DND-41 (cell line): ENCODE results near the gene TRIM45.

Source experiments
- ATAC-seq: fragments of 200-7000 bp; cut with Tn5 transposase; 3 replicates; pipeline ENCODE4 v1.9.1; 2021; ENCODE audit warnings: low read depth; ENCODE audit not compliant: insufficient read depth
- DNase-seq: peaks from one replicate; pipeline ENCODE4 v3.0.0-alpha.2; 2020
- H2AFZ ChIP-seq: 2 replicates; pipeline ENCODE4 v1.6.0; 2012; ENCODE audit warnings: low read depth, low read length
- H3K27ac ChIP-seq: 2 replicates; pipeline ENCODE4 v1.5.1; 2012; ENCODE audit warnings: low read length, inconsistent platforms
- H3K27me3 ChIP-seq: fragments of 200-600 bp; sonication (generic); 2 replicates; pipeline ENCODE4 v1.6.0; 2012; ENCODE audit warnings: low read length, mild to moderate bottlenecking, inconsistent platforms; ENCODE audit not compliant: insufficient read depth, poor library complexity
- H3K36me3 ChIP-seq: 2 replicates; pipeline ENCODE4 v1.5.1; 2012; ENCODE audit warnings: low read length, inconsistent platforms; ENCODE audit not compliant: insufficient read depth
- H3K4me1 ChIP-seq: 2 replicates; pipeline ENCODE4 v1.5.1; 2012; ENCODE audit warnings: mild to moderate bottlenecking, low read length; ENCODE audit not compliant: insufficient read depth
- H3K4me2 ChIP-seq: 2 replicates; pipeline ENCODE4 v1.6.0; 2012; ENCODE audit warnings: mild to moderate bottlenecking, moderate library complexity, low read length, inconsistent platforms; ENCODE audit not compliant: insufficient read depth
- H3K4me3 ChIP-seq, 2 experiments: fragments of 200-600 bp in 1 of 2; shearing (Covaris generic) in 1 of 2; 2 replicates each; pipeline ENCODE4 v1.5.1; 2012 to 2016; ENCODE audit warnings: inconsistent platforms in 2 of 2, low read length in 2 of 2, mild to moderate bottlenecking in 2 of 2, low read depth in 1 of 2, moderate library complexity in 1 of 2
- H3K79me2 ChIP-seq: 2 replicates; pipeline ENCODE4 v1.6.0; 2012; ENCODE audit warnings: low read length, inconsistent platforms; ENCODE audit not compliant: insufficient read depth
- H3K9ac ChIP-seq: 2 replicates; pipeline ENCODE4 v1.6.0; 2012; ENCODE audit warnings: low read depth, mild to moderate bottlenecking, inconsistent platforms, low read length, moderate library complexity
- H3K9me3 ChIP-seq: 2 replicates; pipeline ENCODE4 v1.5.1; 2012; ENCODE audit warnings: low read length, moderate library complexity, mild to moderate bottlenecking, inconsistent platforms; ENCODE audit not compliant: insufficient read depth, severe bottlenecking
- H4K20me1 ChIP-seq: 2 replicates; pipeline ENCODE4 v1.6.0; 2012; ENCODE audit warnings: low read length; ENCODE audit not compliant: insufficient read depth
- EZH2 ChIP-seq: IDR thresholded peaks from 3 replicates; pipeline ENCODE4 v1.6.1; 2012; ENCODE audit warnings: borderline replicate concordance, low read depth, mild to moderate bottlenecking, moderate library complexity, low read length, inconsistent platforms; ENCODE audit not compliant: severe bottlenecking
- TF ChIP-seq, protein P1 (sequence below): IDR thresholded peaks from 2 replicates; pipeline ENCODE4 v1.5.1; 2012; ENCODE audit warnings: borderline replicate concordance, low read length, moderate library complexity, mild to moderate bottlenecking; ENCODE audit not compliant: poor library complexity, severe bottlenecking; ENCODE audit errors: extremely low read depth

Gene TRIM45

DNA sequence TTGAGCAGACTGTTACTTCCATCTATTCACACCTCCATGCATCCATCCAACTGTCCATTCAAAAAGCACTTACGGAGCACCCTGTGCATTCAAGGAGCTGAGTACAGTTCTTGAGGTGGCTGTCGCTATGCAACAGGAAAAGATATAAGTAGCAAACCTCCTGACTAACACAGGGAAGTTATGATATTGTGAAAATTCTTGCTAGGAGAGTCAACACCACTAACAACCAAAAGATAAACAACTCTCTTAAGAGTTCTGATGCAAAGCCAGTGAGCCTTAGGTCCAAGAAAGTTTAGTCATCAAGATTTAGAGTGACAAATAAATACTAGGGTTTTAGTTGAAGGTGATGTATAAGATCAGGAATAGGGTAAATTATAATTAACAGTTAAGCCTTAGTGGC lies 44.5 kb upstream of the TRIM45 start:
- peaks cover 7% of the 10 kb centered on the region for H3K27me3 ChIP-seq
- no peak for ATAC-seq
- no peaks in the 10 kb centered on the region for H4K20me1 ChIP-seq
- H3K27ac ChIP-seq = no peak overlapping the region
- no peak for TF ChIP-seq EZH2
- TF ChIP-seq, protein P1, sequence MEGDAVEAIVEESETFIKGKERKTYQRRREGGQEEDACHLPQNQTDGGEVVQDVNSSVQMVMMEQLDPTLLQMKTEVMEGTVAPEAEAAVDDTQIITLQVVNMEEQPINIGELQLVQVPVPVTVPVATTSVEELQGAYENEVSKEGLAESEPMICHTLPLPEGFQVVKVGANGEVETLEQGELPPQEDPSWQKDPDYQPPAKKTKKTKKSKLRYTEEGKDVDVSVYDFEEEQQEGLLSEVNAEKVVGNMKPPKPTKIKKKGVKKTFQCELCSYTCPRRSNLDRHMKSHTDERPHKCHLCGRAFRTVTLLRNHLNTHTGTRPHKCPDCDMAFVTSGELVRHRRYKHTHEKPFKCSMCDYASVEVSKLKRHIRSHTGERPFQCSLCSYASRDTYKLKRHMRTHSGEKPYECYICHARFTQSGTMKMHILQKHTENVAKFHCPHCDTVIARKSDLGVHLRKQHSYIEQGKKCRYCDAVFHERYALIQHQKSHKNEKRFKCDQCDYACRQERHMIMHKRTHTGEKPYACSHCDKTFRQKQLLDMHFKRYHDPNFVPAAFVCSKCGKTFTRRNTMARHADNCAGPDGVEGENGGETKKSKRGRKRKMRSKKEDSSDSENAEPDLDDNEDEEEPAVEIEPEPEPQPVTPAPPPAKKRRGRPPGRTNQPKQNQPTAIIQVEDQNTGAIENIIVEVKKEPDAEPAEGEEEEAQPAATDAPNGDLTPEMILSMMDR = no peak
- H3K4me2 ChIP-seq = no peak overlapping the region
- no peak overlapping the region for H2AFZ ChIP-seq
- H3K79me2 ChIP-seq = no peaks in the 10 kb centered on the region
- no peaks in the 10 kb centered on the region for H3K36me3 ChIP-seq
- no peak for DNase-seq
- H3K4me1 ChIP-seq = no peaks in the 10 kb centered on the region
- no peak overlapping the region for H3K9ac ChIP-seq
- no peak overlapping the region for H3K4me3 ChIP-seq
- no peaks in the 10 kb centered on the region for H3K9me3 ChIP-seq

DNA sequence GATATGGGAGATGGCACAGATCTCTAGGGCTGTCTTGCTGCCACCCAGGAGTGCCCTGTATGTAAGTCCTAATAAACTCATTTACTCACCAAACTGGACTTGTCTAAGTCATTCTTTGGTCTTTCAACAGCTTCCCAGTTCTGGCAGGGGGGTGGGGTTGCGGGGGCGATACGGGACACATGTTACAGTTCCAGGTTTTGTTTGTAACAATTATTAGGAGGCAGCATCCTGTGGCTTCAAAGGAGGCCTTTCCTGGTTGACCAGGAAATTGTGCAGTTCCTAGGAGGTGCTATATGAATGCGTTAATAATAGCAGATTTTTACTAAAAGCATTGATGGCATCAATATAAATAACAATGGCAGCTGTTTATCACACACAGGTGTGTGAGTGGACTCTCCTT lies 42.7 kb upstream of the TRIM45 start:
- TF ChIP-seq EZH2 = no peak
- TF ChIP-seq, protein P1 = no peak
- Histone ChIP-seq H3K79me2 (no peaks in the 10 kb centered on the region), H3K4me2 (no peak overlapping the region), H2AFZ (no peak overlapping the region), H3K9ac (no peak overlapping the region), H4K20me1 (no peaks in the 10 kb centered on the region), H3K27ac (no peak overlapping the region), H3K27me3 (peaks cover 11% of the 10 kb centered on the region), H3K9me3 (no peaks in the 10 kb centered on the region), H3K36me3 (no peaks in the 10 kb centered on the region), H3K4me3 (no peak overlapping the region), H3K4me1 (no peaks in the 10 kb centered on the region)
- DNase-seq (no peak), ATAC-seq (no peak)

DNA sequence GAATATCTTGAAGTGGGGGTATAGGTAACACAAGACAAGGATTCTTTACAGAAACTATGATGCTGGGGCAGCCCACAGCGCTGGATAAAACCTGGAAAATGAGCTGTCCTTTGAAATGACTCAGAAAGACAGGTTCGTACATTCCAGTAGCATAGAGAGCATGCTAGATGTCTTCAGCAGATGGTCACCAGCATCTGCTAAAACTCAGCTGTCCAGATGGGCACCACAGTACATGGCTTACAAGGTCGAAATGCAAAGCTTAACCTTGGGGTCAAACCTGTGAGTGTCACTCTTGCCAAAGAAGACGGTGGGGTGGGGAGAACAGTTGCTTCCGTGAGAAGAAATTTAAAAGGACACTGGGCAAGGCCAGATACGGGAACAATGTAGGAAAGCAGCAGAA lies 41.3 kb upstream of the TRIM45 start:
- Histone ChIP-seq H4K20me1 (no peaks in the 10 kb centered on the region), H3K9ac (no peak overlapping the region)

More for the DNA sequence above, 41.3 kb upstream of the TRIM45 start:
- TF ChIP-seq EZH2 = no peak
- TF ChIP-seq, protein P1 = no peak
- Histone ChIP-seq H3K36me3 (no peaks in the 10 kb centered on the region), H3K4me3 (no peak overlapping the region), H3K79me2 (no peaks in the 10 kb centered on the region), H3K4me2 (no peak overlapping the region), H3K27me3 (peaks cover 9% of the 10 kb centered on the region), H2AFZ (no peak overlapping the region), H3K4me1 (no peaks in the 10 kb centered on the region), H3K9me3 (no peaks in the 10 kb centered on the region), H3K27ac (no peak overlapping the region)
- DNase-seq (no peak), ATAC-seq (no peak)
